ENCODE measurements around the gene OR52N5. TPM values are rescaled to one million over a fixed set of nuclear protein-coding genes. Genes with fewer than 3 reads are reported as not detected.

The OR52N5 gene
- total RNA-seq, 1 donor from 2014 or later, result not detected

- no peaks in the 10 kb centered on the region for H3K36me3 Mint-ChIP-seq (ENCODE audit: insufficient read depth)
- no peaks in the 10 kb centered on the region for H3K27me3 Mint-ChIP-seq
- DNase-seq (ENCODE audit: low spot score, unreplicated experiment), result no peak
- H3K9me3 Mint-ChIP-seq (ENCODE audit: low read depth), result no peaks in the 10 kb centered on the region
- H3K4me3 Mint-ChIP-seq (ENCODE audit: low read depth), result no peak overlapping the region
- no peak overlapping the region for H3K27ac Mint-ChIP-seq
- H3K4me1 Mint-ChIP-seq (ENCODE audit: low read depth), result no peaks in the 10 kb centered on the region
- TF ChIP-seq CTCF (IDR thresholded peaks at IDR 0.05; ENCODE audit: unreplicated experiment), result no peak
Measured at GRCh38 chr11:5738431-5738830, 44.7 kb downstream of the OR52N5 start.

- Mint-ChIP-seq H3K4me1 (ENCODE audit: low read depth) (no peaks in the 10 kb centered on the region), H3K27ac (no peak overlapping the region), H3K4me3 (ENCODE audit: low read depth) (no peak overlapping the region), H3K9me3 (ENCODE audit: low read depth) (no peaks in the 10 kb centered on the region), H3K27me3 (no peaks in the 10 kb centered on the region), H3K36me3 (ENCODE audit: insufficient read depth) (no peaks in the 10 kb centered on the region)
- TF ChIP-seq CTCF (IDR thresholded peaks at IDR 0.05; ENCODE audit: unreplicated experiment), result no peak
- no peak for DNase-seq (ENCODE audit: low spot score, unreplicated experiment)
Measured at GRCh38 chr11:5737670-5738392, 45.3 kb downstream of the OR52N5 start.

GRCh38 chr11:5737091-5737490 is 46.1 kb downstream of the OR52N5 start:
- TF ChIP-seq CTCF (IDR thresholded peaks at IDR 0.05; ENCODE audit: unreplicated experiment), result no peak
- no peaks in the 10 kb centered on the region for H3K36me3 Mint-ChIP-seq (ENCODE audit: insufficient read depth)
- H3K9me3 Mint-ChIP-seq (ENCODE audit: low read depth), result no peaks in the 10 kb centered on the region
- no peaks in the 10 kb centered on the region for H3K4me1 Mint-ChIP-seq (ENCODE audit: low read depth)
- no peak for DNase-seq (ENCODE audit: low spot score, unreplicated experiment)
- H3K27ac Mint-ChIP-seq, result no peak overlapping the region
- no peak overlapping the region for H3K4me3 Mint-ChIP-seq (ENCODE audit: low read depth)
- no peaks in the 10 kb centered on the region for H3K27me3 Mint-ChIP-seq

- Mint-ChIP-seq H3K9me3 (ENCODE audit: low read depth) (no peaks in the 10 kb centered on the region), H3K27me3 (no peaks in the 10 kb centered on the region), H3K4me3 (ENCODE audit: low read depth) (no peak within 1 kb of the TSS), H3K4me1 (ENCODE audit: low read depth) (no peaks in the 10 kb centered on the region), H3K27ac (no peak within 1 kb of the TSS), H3K36me3 (ENCODE audit: insufficient read depth) (no peaks in the 10 kb centered on the region)
- no peak for DNase-seq (ENCODE audit: low spot score, unreplicated experiment)
- no peak for TF ChIP-seq CTCF (IDR thresholded peaks at IDR 0.05; ENCODE audit: unreplicated experiment)
Measured at GRCh38 chr11:5736396-5736795, 46.8 kb downstream of the OR52N5 start, which contains the start of gene OR56B1. OR56B1 (plus strand) TSS chr11:5736448; CDS start chr11:5736517, 69 bp downstream.

GRCh38 chr11:5727691-5728090 is 55.5 kb downstream of the OR52N5 start:
- H3K9me3 Mint-ChIP-seq (ENCODE audit: low read depth), result no peaks in the 10 kb centered on the region
- no peaks in the 10 kb centered on the region for H3K36me3 Mint-ChIP-seq (ENCODE audit: insufficient read depth)
- no peak overlapping the region for H3K27ac Mint-ChIP-seq
- DNase-seq (ENCODE audit: low spot score, unreplicated experiment), result no peak
- no peak for TF ChIP-seq CTCF (IDR thresholded peaks at IDR 0.05; ENCODE audit: unreplicated experiment)
- peaks cover 3% of the 10 kb centered on the region for H3K27me3 Mint-ChIP-seq
- H3K4me3 Mint-ChIP-seq (ENCODE audit: low read depth), result no peak overlapping the region
- no peaks in the 10 kb centered on the region for H3K4me1 Mint-ChIP-seq (ENCODE audit: low read depth)
